Sigmoid colon (tissue), 7 donors: ENCODE measurements around the gene GAB4. TPM values are rescaled to one million over a fixed set of nuclear protein-coding genes. Genes with fewer than 3 reads are reported as not detected.

ENCODE experiments used
- DNase-seq: peaks from one replicate; pipeline ENCODE4 v3.0.0-alpha.2; 2019
- H3K27ac ChIP-seq, 4 donors: fragments of 200-600 bp; sonication (generic); one replicate each; pipeline ENCODE4 v1.5.1; 2016 to 2019; ENCODE audit warnings: mild to moderate bottlenecking in 1 of 4
- H3K27me3 ChIP-seq, 3 donors: fragments of 200-600 bp; sonication (generic); one replicate each; pipeline ENCODE4 v1.5.1; 2019; ENCODE audit warnings: mild to moderate bottlenecking in 1 of 3
- H3K36me3 ChIP-seq, 4 donors: fragments of 200-600 bp; sonication (generic); one replicate each; pipeline ENCODE4 v1.5.1; 2016 to 2019
- H3K4me1 ChIP-seq, 4 donors: fragments of 200-600 bp; sonication (generic); one replicate each; pipeline ENCODE4 v1.5.1; 2017 to 2019
- H3K4me3 ChIP-seq, 4 donors: fragments of 200-600 bp; sonication (generic); one replicate each; pipeline ENCODE4 v1.5.1; 2017 to 2019; ENCODE audit warnings: mild to moderate bottlenecking in 2 of 4, moderate library complexity in 1 of 4
- H3K9me3 ChIP-seq, 4 donors: fragments of 200-600 bp in 3 of 4; sonication (generic) in 3 of 4; one replicate each; pipeline versions ENCODE4 v1.5.1 to v1.6.1; 2013 to 2019
- CTCF ChIP-seq, 4 experiments: fragments of 450-650 bp in 3 of 4; fragments of 200-600 bp in 1 of 4; IDR thresholded peaks; one replicate each; pipeline ENCODE4 v1.5.1; 2016 to 2019; ENCODE audit warnings: antibody characterized with exemption in 4 of 4, mild to moderate bottlenecking in 3 of 4, moderate library complexity in 2 of 4
- EP300 ChIP-seq, 4 donors: sonication (generic); formaldehyde crosslinking; IDR thresholded peaks; one replicate each; pipeline ENCODE4 v1.6.1; 2017; ENCODE audit warnings: antibody characterized with exemption in 4 of 4
- POLR2A ChIP-seq, 2 donors: fragments of 450-650 bp; IDR thresholded peaks; one replicate each; pipeline ENCODE4 v1.6.1; 2016; ENCODE audit warnings: antibody characterized with exemption in 2 of 2, mild to moderate bottlenecking in 2 of 2, moderate library complexity in 2 of 2
- POLR2AphosphoS5 ChIP-seq, 4 donors: sonication (generic); formaldehyde crosslinking; IDR thresholded peaks; one replicate each; pipeline ENCODE4 v1.6.1; 2017; ENCODE audit warnings: antibody characterized with exemption in 4 of 4
- WGBS, 2 donors: extraction: QIAGEN DNeasy Blood & Tissue Kit; methylation state at CpG; one replicate each; pipeline ENCODE4 v1.1.7; 2013; 5-methylcytosine and 5-hydroxymethylcytosine counted together
- intact Hi-C: fragments of 100-400 bp; cut with DNase I; formaldehyde crosslinking; loops from one replicate; pipeline ENCODE4 v1.15.1; 2023
- polyA plus RNA-seq, 3 donors: library from polyadenylated mRNA; stranded (reverse); fragments of 200-250 nt; gene quantifications; one replicate each; pipeline ENCODE4 v1.2.3, GENCODE V29; 2013
- total RNA-seq, 4 donors: library from RNA; depleted of rRNA; stranded (reverse); fragments of >200 nt; gene quantifications; one replicate each; pipeline ENCODE4 v1.1.0, GENCODE V29; 2016
- donor health status: healthy with polysubstance abuse.
- donor health status: Bipolar disorder and iron deficiency.
- donor health status: healthy.

GAB4 gene
- total RNA-seq (1 to 10 TPM in 1 of 4 donors, not detected in 3; 3.2 TPM), polyA plus RNA-seq (under 1 TPM in 1 of 3 donors, not detected in 2; 0.04 TPM)

GRCh38 chr22:17007852-17008731 is at the start of gene GAB4:
Gene GAB4 (minus strand): TSS chr22:17008222. CDS start chr22:17008114, 108 bp downstream.
- no peaks in the 10 kb centered on the region for H3K36me3 ChIP-seq
- intact Hi-C loops: no loop called here
- no peak within 1 kb of the TSS for H3K4me3 ChIP-seq
- DNase-seq: no peak
- no peaks in the 10 kb centered on the region for H3K9me3 ChIP-seq
- peaks cover 0 to 23% (median 0%) of the 10 kb centered on the region in 3 donors for H3K27me3 ChIP-seq
- TF ChIP-seq EP300 (IDR thresholded peaks at IDR 0.05) (no peak), POLR2AphosphoS5 (IDR thresholded peaks at IDR 0.05) (no peak), CTCF (IDR thresholded peaks at IDR 0.05) (no peak), POLR2A (IDR thresholded peaks at IDR 0.05) (no peak)
- WGBS, 2 donors: 63 to 82% methylated on average over 49 of the region's 49 CpGs
- H3K4me1 ChIP-seq: no peaks in the 10 kb centered on the region
- H3K27ac ChIP-seq: no peak within 1 kb of the TSS

GRCh38 chr22:17056807-17057206 is 48.8 kb upstream of the GAB4 start:
- H3K27ac ChIP-seq: no peak overlapping the region
- H3K9me3 ChIP-seq: no peaks in the 10 kb centered on the region
- H3K4me3 ChIP-seq: no peak overlapping the region
- no peak for TF ChIP-seq EP300 (IDR thresholded peaks at IDR 0.05)
- TF ChIP-seq POLR2AphosphoS5 (IDR thresholded peaks at IDR 0.05): no peak
- TF ChIP-seq CTCF (IDR thresholded peaks at IDR 0.05): no peak
- TF ChIP-seq POLR2A (IDR thresholded peaks at IDR 0.05): no peak
- WGBS, 2 donors: 77% methylated on average over 8 of the region's 8 CpGs
- H3K4me1 ChIP-seq: peaks cover 0 to 3% (median 0%) of the 10 kb centered on the region in 4 donors
- peaks cover 0 to 5% (median 0%) of the 10 kb centered on the region in 3 donors for H3K27me3 ChIP-seq
- intact Hi-C loops: no loop called here
- no peaks in the 10 kb centered on the region for H3K36me3 ChIP-seq
- DNase-seq: no peak

- no peaks in the 10 kb centered on the region for H3K9me3 ChIP-seq
- no peaks in the 10 kb centered on the region for H3K36me3 ChIP-seq
- no peak for TF ChIP-seq POLR2A (IDR thresholded peaks at IDR 0.05)
- TF ChIP-seq EP300 (IDR thresholded peaks at IDR 0.05): no peak
- TF ChIP-seq POLR2AphosphoS5 (IDR thresholded peaks at IDR 0.05): no peak
- no peak overlapping the region for H3K4me3 ChIP-seq
- peaks cover 0 to 3% (median 0%) of the 10 kb centered on the region in 4 donors for H3K4me1 ChIP-seq
- no peak for DNase-seq
- H3K27ac ChIP-seq: no peak overlapping the region
- intact Hi-C loops: no loop called here
- 85 to 86% methylated on average over 5 of the region's 5 CpGs for WGBS, 2 donors
- peaks cover 0 to 5% (median 0%) of the 10 kb centered on the region in 3 donors for H3K27me3 ChIP-seq
Measured at GRCh38 chr22:17056058-17056457, 48.0 kb upstream of the GAB4 start.

- WGBS, 2 donors: 78 to 88% methylated on average over 1 of the region's 1 CpG
- no peak for TF ChIP-seq POLR2AphosphoS5 (IDR thresholded peaks at IDR 0.05)
- no peak for TF ChIP-seq EP300 (IDR thresholded peaks at IDR 0.05)
- TF ChIP-seq POLR2A (IDR thresholded peaks at IDR 0.05): no peak
- no peak for TF ChIP-seq CTCF (IDR thresholded peaks at IDR 0.05)
- intact Hi-C loops: no loop called here
- no peak overlapping the region for H3K4me3 ChIP-seq
- no peak for DNase-seq
- no peaks in the 10 kb centered on the region for H3K9me3 ChIP-seq
- H3K36me3 ChIP-seq: no peaks in the 10 kb centered on the region
- H3K27ac ChIP-seq: no peak overlapping the region
- no peaks in the 10 kb centered on the region for H3K27me3 ChIP-seq
- no peaks in the 10 kb centered on the region for H3K4me1 ChIP-seq
Measured at GRCh38 chr22:17047656-17048055, 39.6 kb upstream of the GAB4 start.

GRCh38 chr22:17046566-17047348 is 38.7 kb upstream of the GAB4 start:
- H3K27me3 ChIP-seq: no peaks in the 10 kb centered on the region
- WGBS, 2 donors: 45 to 72% methylated on average over 5 of the region's 5 CpGs
- no peak for TF ChIP-seq EP300 (IDR thresholded peaks at IDR 0.05)
- TF ChIP-seq CTCF (IDR thresholded peaks at IDR 0.05): no peak
- TF ChIP-seq POLR2A (IDR thresholded peaks at IDR 0.05): no peak
- no peak for TF ChIP-seq POLR2AphosphoS5 (IDR thresholded peaks at IDR 0.05)
- H3K9me3 ChIP-seq: no peaks in the 10 kb centered on the region
- no peaks in the 10 kb centered on the region for H3K4me1 ChIP-seq
- no peak overlapping the region for H3K27ac ChIP-seq
- intact Hi-C loops: no loop called here
- H3K36me3 ChIP-seq: no peaks in the 10 kb centered on the region
- DNase-seq: no peak
- H3K4me3 ChIP-seq: no peak overlapping the region
